Measurements from ENCODE around the gene NRP2. TPM values are rescaled to one million over a fixed set of nuclear protein-coding genes. Genes with fewer than 3 reads are reported as not detected.
A peak's percentile ranks its signal among the peaks of the same experiment; 100 is the strongest.

Gene NRP2
- total and polyA plus RNA-seq, 2 of the 13 experiments (the other 11 are each of a cell fraction or from before 2014, with no cell fraction given): 0.65 to 1.4 TPM

- TF ChIP-seq MTA3 (CRISPR knock-in tag; IDR thresholded peaks at IDR 0.05): no peak
- TF ChIP-seq HIVEP1 (CRISPR knock-in tag; IDR thresholded peaks at IDR 0.05): no peak
- TF ChIP-seq SATB2 (CRISPR knock-in tag; IDR thresholded peaks at IDR 0.05): 0 out of 2 replicates have a peak, but pooled peaks have one; percentile 30
- TF ChIP-seq ZNF577 (CRISPR knock-in tag; IDR thresholded peaks at IDR 0.05; ENCODE audit: borderline replicate concordance, low read depth): no peak
- no peak for TF ChIP-seq ZNF639 (CRISPR knock-in tag; conservative IDR thresholded peaks at IDR 0.05)
- no peak for TF ChIP-seq TGIF2 (CRISPR knock-in tag; IDR thresholded peaks at IDR 0.05)
- TF ChIP-seq RAD21 (CRISPR knock-in tag; IDR thresholded peaks at IDR 0.05): peak; percentile 11; the same call in 1 of the 2 replicates
- TF ChIP-seq ZNF296 (CRISPR knock-in tag; conservative IDR thresholded peaks at IDR 0.05): no peak
- TF ChIP-seq MIER3 (CRISPR knock-in tag; IDR thresholded peaks at IDR 0.05; ENCODE audit: borderline replicate concordance): no peak
- no peak for TF ChIP-seq ZNF678 (CRISPR knock-in tag; IDR thresholded peaks at IDR 0.05)
- no peak for TF ChIP-seq GATAD1 (CRISPR knock-in tag; IDR thresholded peaks at IDR 0.05)
- peak; percentile 76 for TF ChIP-seq GATAD2A (CRISPR knock-in tag; IDR thresholded peaks at IDR 0.05)
- TF ChIP-seq ZNF674 (CRISPR knock-in tag; IDR thresholded peaks at IDR 0.05; ENCODE audit: low read depth): no peak
- no peak for TF ChIP-seq TFDP1 (CRISPR knock-in tag; IDR thresholded peaks at IDR 0.05; ENCODE audit: borderline replicate concordance)
- no peak for TF ChIP-seq GATA4 (IDR thresholded peaks at IDR 0.05; ENCODE audit: borderline replicate concordance, low read depth)
- no peak for TF ChIP-seq ZBED4 (CRISPR knock-in tag; IDR thresholded peaks at IDR 0.05; ENCODE audit: borderline replicate concordance)
- no peak for TF ChIP-seq ELK4 (CRISPR knock-in tag; IDR thresholded peaks at IDR 0.05; ENCODE audit: borderline replicate concordance)
- TF ChIP-seq ATF6 (CRISPR knock-in tag; conservative IDR thresholded peaks at IDR 0.05): no peak
- no peak; the same call in 1 of the 2 replicates for TF ChIP-seq TARDBP (CRISPR knock-in tag; IDR thresholded peaks at IDR 0.05)
- TF ChIP-seq HNRNPLL (IDR thresholded peaks at IDR 0.05; ENCODE audit: low read depth, low read length, poor library complexity, severe bottlenecking): no peak
- TF ChIP-seq RFXAP (CRISPR knock-in tag; IDR thresholded peaks at IDR 0.05; ENCODE audit: borderline replicate concordance): peak; percentile 36; the same call in 1 of the 2 replicates
Measured at GRCh38 chr2:205700331-205701132, 18.2 kb downstream of the NRP2 start (continued).
